Type B pancreatic cell (in vitro differentiated cells): ENCODE measurements around the gene FLNB. TPM values are rescaled to one million over a fixed set of nuclear protein-coding genes. Genes with fewer than 3 reads are reported as not detected.

Experiments used
- DNase-seq: peaks from one replicate; pipeline ENCODE4 v3.0.0; 2021; ENCODE audit warnings: mixed read lengths; ENCODE audit not compliant: unreplicated experiment; ENCODE audit errors: extremely low spot score
- H3K27ac Mint-ChIP-seq: 2 replicates; pipeline ENCODE4 v1.8.0; 2021; ENCODE audit warnings: mild to moderate bottlenecking, mixed read lengths
- H3K27me3 Mint-ChIP-seq: 2 replicates; pipeline ENCODE4 v1.8.0; 2021; ENCODE audit warnings: mixed read lengths
- H3K36me3 Mint-ChIP-seq: 2 replicates; pipeline ENCODE4 v1.8.0; 2021; ENCODE audit warnings: mixed read lengths
- H3K4me1 Mint-ChIP-seq: one replicate; pipeline ENCODE4 v1.8.0; 2021; ENCODE audit warnings: mixed read lengths; ENCODE audit not compliant: unreplicated experiment
- H3K4me3 Mint-ChIP-seq: 2 replicates; pipeline ENCODE4 v1.8.0; 2021; ENCODE audit warnings: mild to moderate bottlenecking, mixed read lengths
- H3K9me3 Mint-ChIP-seq: 2 replicates; pipeline ENCODE4 v1.8.0; 2021; ENCODE audit warnings: mixed read lengths
- CTCF ChIP-seq: fragments of 200-600 bp; sonication (generic); conservative IDR thresholded peaks from 2 replicates; pipeline ENCODE4 v1.5.0; 2021; ENCODE audit warnings: antibody characterized with exemption, mild to moderate bottlenecking
- total RNA-seq: library from RNA; stranded (reverse); gene quantifications from 2 replicates; pipeline ENCODE4 v1.2.1, GENCODE V29; 2021; ENCODE audit warnings: low replicate concordance

FLNB gene
- total RNA-seq, 1 donor from 2014 or later: 204 TPM

GRCh38 chr3:58218904-58219303, 210.7 kb downstream of the FLNB start:
- Mint-ChIP-seq H3K27me3 (peaks cover 14% of the 10 kb centered on the region), H3K4me3 (no peak overlapping the region), H3K27ac (no peak overlapping the region)

More at GRCh38 chr3:58218904-58219303, 210.7 kb downstream of the FLNB start:
- no peaks in the 10 kb centered on the region for H3K36me3 Mint-ChIP-seq
- H3K9me3 Mint-ChIP-seq: no peaks in the 10 kb centered on the region
- no peak for DNase-seq
- peaks cover 12% of the 10 kb centered on the region for H3K4me1 Mint-ChIP-seq
- no peak for TF ChIP-seq CTCF

Other genes starting within 250 kb of the FLNB start
- not detected in 2 replicates for gene DNASE1L3, start 202.6 kb downstream of the FLNB start, total RNA-seq
- 15.7 and 25.4 TPM in 2 replicates for gene ABHD6, start 229.4 kb downstream of the FLNB start, total RNA-seq